ENCODE data around the gene RARB.

The RARB gene

GRCh38 chr3:25587975-25588374 lies 159.9 kb downstream of the RARB start:
- no peak for TF ChIP-seq CTCF (IDR thresholded peaks at IDR 0.05; ENCODE audit: low read depth, low read length, missing control alignments)
- DNase-seq (ENCODE audit: extremely low read depth, low read depth) = no peak
- H3K4me3 ChIP-seq (replicated peaks; ENCODE audit: low read depth, low read length) = no peak overlapping the region

- no peak for TF ChIP-seq CTCF (IDR thresholded peaks at IDR 0.05; ENCODE audit: low read depth, low read length, missing control alignments)
- no peak for DNase-seq (ENCODE audit: extremely low read depth, low read depth)
- H3K4me3 ChIP-seq (replicated peaks; ENCODE audit: low read depth, low read length) = no peak overlapping the region
Measured at GRCh38 chr3:25588441-25589103, 160.5 kb downstream of the RARB start.

GRCh38 chr3:25589104-25589782 lies 161.2 kb downstream of the RARB start:
- no peak overlapping the region for H3K4me3 ChIP-seq (replicated peaks; ENCODE audit: low read depth, low read length)
- TF ChIP-seq CTCF (IDR thresholded peaks at IDR 0.05; ENCODE audit: low read depth, low read length, missing control alignments) = no peak
- no peak for DNase-seq (ENCODE audit: extremely low read depth, low read depth)

GRCh38 chr3:25589783-25590258 lies 161.8 kb downstream of the RARB start:
- TF ChIP-seq CTCF (IDR thresholded peaks at IDR 0.05; ENCODE audit: low read depth, low read length, missing control alignments) = no peak
- DNase-seq (ENCODE audit: extremely low read depth, low read depth) = no peak
- H3K4me3 ChIP-seq (replicated peaks; ENCODE audit: low read depth, low read length) = no peak overlapping the region

GRCh38 chr3:25592510-25592968 lies 164.5 kb downstream of the RARB start:
- peak; percentile 25 for TF ChIP-seq CTCF (IDR thresholded peaks at IDR 0.05; ENCODE audit: low read depth, low read length, missing control alignments)
- no peak for DNase-seq (ENCODE audit: extremely low read depth, low read depth)
- H3K4me3 ChIP-seq (replicated peaks; ENCODE audit: low read depth, low read length) = no peak overlapping the region

GRCh38 chr3:25593001-25593400 lies 164.9 kb downstream of the RARB start:
- H3K4me3 ChIP-seq (replicated peaks; ENCODE audit: low read depth, low read length) = no peak overlapping the region
- no peak for DNase-seq (ENCODE audit: extremely low read depth, low read depth)
- TF ChIP-seq CTCF (IDR thresholded peaks at IDR 0.05; ENCODE audit: low read depth, low read length, missing control alignments) = no peak

Measured in HFF-Myc (cell line).